ENCODE measurements around the gene TMF1. TPM values are rescaled to one million over a fixed set of nuclear protein-coding genes. Genes with fewer than 3 reads are reported as not detected.

The TMF1 gene
- total and polyA plus RNA-seq, 10 of the 15 experiments (the other 5 are each of a cell fraction or from before 2014, with no cell fraction given): 7.1 to 24.5 (median 18.6) TPM

GRCh38 chr3:69065318-69065964, 13.3 kb upstream of the TMF1 start (continued):
- TF ChIP-seq TAF1 (IDR thresholded peaks at IDR 0.05; ENCODE audit: borderline replicate concordance, low read depth, low read length) (no peak), SMC3 (IDR thresholded peaks at IDR 0.05; ENCODE audit: borderline replicate concordance, low read length) (no peak), EED (IDR thresholded peaks at IDR 0.05; ENCODE audit: low read depth) (no peak), TCF12 (IDR thresholded peaks at IDR 0.05; ENCODE audit: low read depth, low read length) (no peak), MEF2B (IDR thresholded peaks at IDR 0.05; ENCODE audit: partially characterized antibody, poor library complexity, severe bottlenecking) (no peak), ZNF207 (IDR thresholded peaks at IDR 0.05; ENCODE audit: borderline replicate concordance) (no peak)
- TF ChIP-seq, protein P1, sequence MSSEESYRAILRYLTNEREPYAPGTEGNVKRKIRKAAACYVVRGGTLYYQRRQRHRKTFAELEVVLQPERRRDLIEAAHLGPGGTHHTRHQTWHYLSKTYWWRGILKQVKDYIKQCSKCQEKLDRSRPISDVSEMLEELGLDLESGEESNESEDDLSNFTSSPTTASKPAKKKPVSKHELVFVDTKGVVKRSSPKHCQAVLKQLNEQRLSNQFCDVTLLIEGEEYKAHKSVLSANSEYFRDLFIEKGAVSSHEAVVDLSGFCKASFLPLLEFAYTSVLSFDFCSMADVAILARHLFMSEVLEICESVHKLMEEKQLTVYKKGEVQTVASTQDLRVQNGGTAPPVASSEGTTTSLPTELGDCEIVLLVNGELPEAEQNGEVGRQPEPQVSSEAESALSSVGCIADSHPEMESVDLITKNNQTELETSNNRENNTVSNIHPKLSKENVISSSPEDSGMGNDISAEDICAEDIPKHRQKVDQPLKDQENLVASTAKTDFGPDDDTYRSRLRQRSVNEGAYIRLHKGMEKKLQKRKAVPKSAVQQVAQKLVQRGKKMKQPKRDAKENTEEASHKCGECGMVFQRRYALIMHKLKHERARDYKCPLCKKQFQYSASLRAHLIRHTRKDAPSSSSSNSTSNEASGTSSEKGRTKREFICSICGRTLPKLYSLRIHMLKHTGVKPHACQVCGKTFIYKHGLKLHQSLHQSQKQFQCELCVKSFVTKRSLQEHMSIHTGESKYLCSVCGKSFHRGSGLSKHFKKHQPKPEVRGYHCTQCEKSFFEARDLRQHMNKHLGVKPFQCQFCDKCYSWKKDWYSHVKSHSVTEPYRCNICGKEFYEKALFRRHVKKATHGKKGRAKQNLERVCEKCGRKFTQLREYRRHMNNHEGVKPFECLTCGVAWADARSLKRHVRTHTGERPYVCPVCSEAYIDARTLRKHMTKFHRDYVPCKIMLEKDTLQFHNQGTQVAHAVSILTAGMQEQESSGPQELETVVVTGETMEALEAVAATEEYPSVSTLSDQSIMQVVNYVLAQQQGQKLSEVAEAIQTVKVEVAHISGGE (CRISPR knock-in tag; IDR thresholded peaks at IDR 0.05): no peak

DNA sequence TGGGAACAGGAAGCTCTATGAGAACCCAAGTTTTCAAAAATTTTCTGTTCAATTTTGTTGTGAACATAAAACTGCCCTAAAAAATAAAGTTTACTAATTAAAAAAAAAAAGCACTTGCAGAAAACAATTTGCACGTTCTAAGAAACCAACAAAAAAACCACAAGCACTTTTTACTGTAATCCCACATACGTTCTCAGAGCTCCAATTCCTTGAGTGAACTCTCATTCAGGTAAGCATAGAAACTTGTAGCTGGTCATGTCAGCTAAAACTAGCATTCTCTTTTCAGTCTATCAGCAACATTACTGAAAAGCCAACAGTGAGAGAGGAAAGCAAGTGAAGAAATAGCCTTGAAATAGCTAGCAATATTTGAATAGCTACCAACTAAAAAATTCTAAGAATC, 11.5 kb upstream of the TMF1 start:
- ATAC-seq: no peak
- peaks cover 2% of the 10 kb centered on the region for H3K4me1 ChIP-seq (ENCODE audit: control insufficient read depth, insufficient read depth, low read length)
- in situ Hi-C loops (cut with MboI): no loop called here
- H3K79me2 ChIP-seq (ENCODE audit: control insufficient read depth, insufficient read depth, low read length): no peaks in the 10 kb centered on the region
- no peak overlapping the region for H3K4me3 ChIP-seq
- ChIA-PET RAD21 (ENCODE audit: unreplicated experiment) (no interaction called here), SMC1A (ENCODE audit: uncharacterized antibody, unreplicated experiment) (interaction anchor here (0.7 to 5.6 kb wide), 8 partner anchors 12 to 137 kb away, joined by 3 to 32 read pairs (median 6); partner anchors contain the start of gene TMF1), POLR2A (interaction anchor here (0.7 to 1.1 kb wide), 2 partner anchors 10 to 16 kb away, joined by 3 to 4 read pairs; no protein-coding TSS in a partner anchor), CTCF (interaction anchor here (0.9 to 1.9 kb wide), 5 partner anchors 10 to 57 kb away, joined by 3 to 5 read pairs (median 4); no protein-coding TSS in a partner anchor)
- WGBS (ENCODE audit: insufficient coverage, insufficient replicate concordance, low lambda C conversion rate, missing lambda C conversion rate): 48% methylated on average over 2 of the region's 2 CpGs
- FAIRE-seq: no peak
- no peak overlapping the region for H3K4me2 ChIP-seq (ENCODE audit: control insufficient read depth, insufficient read depth)
- H3K9ac ChIP-seq (ENCODE audit: control insufficient read depth, insufficient read depth, low read length): no peak overlapping the region
- no peak for DNase-seq (ENCODE audit: low read depth, low spot score)
- H4K20me1 ChIP-seq (ENCODE audit: control insufficient read depth, insufficient read depth): no peaks in the 10 kb centered on the region
- H2AFZ ChIP-seq (ENCODE audit: control insufficient read depth, low read depth, low read length): no peak overlapping the region
- H3K9me3 ChIP-seq (replicated peaks; ENCODE audit: control insufficient read depth, insufficient read depth, low read length): no peaks in the 10 kb centered on the region; the same call in 2 of the 3 replicates
- intact Hi-C loops (cut with micrococcal nuclease; ENCODE audit: unreplicated experiment): no loop called here
- H3K27ac ChIP-seq (ENCODE audit: control insufficient read depth, insufficient read depth): no peak overlapping the region
- peaks cover 1 to 22% of the 10 kb centered on the region in 2 experiments; a peak in 2 of 4 replicates for H3K36me3 ChIP-seq (ENCODE audit: control insufficient read depth in 2 of 2, insufficient read depth in 2 of 2, low read length in 1 of 2)
- no peaks in the 10 kb centered on the region for H3K27me3 ChIP-seq (replicated peaks in 1 of 2; ENCODE audit: control insufficient read depth in 2 of 2, insufficient read depth in 2 of 2, low read length in 1 of 2)
- no TSS peak for BruUV-seq (replicated peaks)
- TF ChIP-seq PBX3 (IDR thresholded peaks at IDR 0.05; ENCODE audit: insufficient replicate concordance, low read depth, low read length): no peak
- TF ChIP-seq RAD51 (IDR thresholded peaks at IDR 0.05): no peak
- TF ChIP-seq RUNX3 (IDR thresholded peaks at IDR 0.05; ENCODE audit: low read length): no peak
- no peak for TF ChIP-seq TCF12 (IDR thresholded peaks at IDR 0.05; ENCODE audit: low read depth, low read length)
- no peak for TF ChIP-seq CUX1 (IDR thresholded peaks at IDR 0.05; ENCODE audit: insufficient replicate concordance, low read depth, low read length)

All from GM12878 (cell line).